VCaP (cell line): ENCODE results near the gene PLEK.
"Not testable (repeated sequence)": the region's sequence is repeated elsewhere in the genome, so short reads cannot be mapped to it uniquely, and the experiment has no call there.

ENCODE experiments used
- H3K27ac ChIP-seq: fragments of 450-650 bp; 2 replicates; pipeline ENCODE4 v1.5.1; 2017
- CTCF ChIP-seq: fragments of 450-650 bp; conservative IDR thresholded peaks from 2 replicates; pipeline ENCODE4 v1.5.1; 2017; ENCODE audit warnings: mild to moderate bottlenecking, moderate library complexity

The PLEK gene

GRCh38 chr2:68341062-68341329, 24.1 kb upstream of the PLEK start:
- no peak overlapping the region for H3K27ac ChIP-seq
- TF ChIP-seq CTCF, result no peak

GRCh38 chr2:68341583-68341982, 23.5 kb upstream of the PLEK start:
- H3K27ac ChIP-seq, result no peak overlapping the region
- no peak for TF ChIP-seq CTCF

GRCh38 chr2:68342470-68342869, 22.6 kb upstream of the PLEK start:
- no peak overlapping the region for H3K27ac ChIP-seq
- TF ChIP-seq CTCF, result no peak

GRCh38 chr2:68344031-68344430, 21.1 kb upstream of the PLEK start:
- no peak overlapping the region for H3K27ac ChIP-seq
- TF ChIP-seq CTCF, result no peak

- H3K27ac ChIP-seq, result no peak overlapping the region
- no peak for TF ChIP-seq CTCF
Observed at GRCh38 chr2:68345129-68345875, 19.8 kb upstream of the PLEK start.

- H3K27ac ChIP-seq, result not testable (repeated sequence)
Observed at GRCh38 chr2:68349091-68349490, 16.0 kb upstream of the PLEK start.

- no peak overlapping the region for H3K27ac ChIP-seq
- TF ChIP-seq CTCF, result no peak
Observed at GRCh38 chr2:68351997-68352396, 13.1 kb upstream of the PLEK start.

GRCh38 chr2:68352651-68353391, 12.3 kb upstream of the PLEK start:
- H3K27ac ChIP-seq, result no peak overlapping the region
- no peak for TF ChIP-seq CTCF
